Fibroblast of peridontal ligament (primary cell): ENCODE measurements around the gene UBE3C.
A peak's percentile ranks its signal among the peaks of the same experiment; 100 is the strongest.
"Not testable (repeated sequence)": the region's sequence is repeated elsewhere in the genome, so short reads cannot be mapped to it uniquely, and the experiment has no call there.

Experiments used
- DNase-seq: peaks from one replicate; pipeline ENCODE4 v3.0.0-alpha.2; 2010; ENCODE audit errors: extremely low read depth

UBE3C gene

GRCh38 chr7:157271315-157271990 is 132.7 kb downstream of the UBE3C start:
- DNase-seq, result no peak

GRCh38 chr7:157271991-157272324 is 133.2 kb downstream of the UBE3C start:
- DNase-seq, result peak; percentile 97

GRCh38 chr7:157272351-157273207 is 133.9 kb downstream of the UBE3C start:
- no peak for DNase-seq

GRCh38 chr7:157273208-157274093 is 134.7 kb downstream of the UBE3C start:
- DNase-seq, result peak; percentile 62

GRCh38 chr7:157274094-157274634 is 135.4 kb downstream of the UBE3C start:
- DNase-seq, result not testable (repeated sequence)

- no peak for DNase-seq
Observed at GRCh38 chr7:157274991-157275427, 136.3 kb downstream of the UBE3C start.

GRCh38 chr7:157276091-157276561 is 137.4 kb downstream of the UBE3C start:
- no peak for DNase-seq

- no peak for DNase-seq
Observed at GRCh38 chr7:157276731-157277562, 138.2 kb downstream of the UBE3C start.

- DNase-seq, result not testable (repeated sequence)
Observed at GRCh38 chr7:157277568-157277967, 138.8 kb downstream of the UBE3C start.

GRCh38 chr7:157278167-157278790 is 139.6 kb downstream of the UBE3C start:
- DNase-seq, result no peak

- no peak for DNase-seq
Observed at GRCh38 chr7:157278791-157279724, 140.3 kb downstream of the UBE3C start.

- no peak for DNase-seq
Observed at GRCh38 chr7:157279741-157280215, 141.1 kb downstream of the UBE3C start.

GRCh38 chr7:157280216-157280841 is 141.6 kb downstream of the UBE3C start:
- DNase-seq, result no peak

- DNase-seq, result no peak
Observed at GRCh38 chr7:157281221-157281998, 142.7 kb downstream of the UBE3C start.

- no peak for DNase-seq
Observed at GRCh38 chr7:157282141-157282801, 143.5 kb downstream of the UBE3C start.

- DNase-seq, result no peak
Observed at GRCh38 chr7:157284229-157285014, 145.7 kb downstream of the UBE3C start.
